Ectodermal cell (in vitro differentiated cells): ENCODE measurements around the gene TXNDC5.

Experiments used
- H3K27ac ChIP-seq: 2 replicates; pipeline ENCODE4 v1.7.0; 2013; ENCODE audit warnings: mild to moderate bottlenecking, low read depth, low read length; ENCODE audit not compliant: insufficient read depth, poor library complexity, severe bottlenecking
- H3K27me3 ChIP-seq: 2 replicates; pipeline ENCODE4 v1.7.0; 2013; ENCODE audit warnings: mild to moderate bottlenecking, low read length; ENCODE audit not compliant: insufficient read depth, control insufficient read depth, poor library complexity, severe bottlenecking
- H3K36me3 ChIP-seq: one replicate; pipeline ENCODE4 v1.7.0; 2013; ENCODE audit warnings: low read length; ENCODE audit not compliant: control insufficient read depth, insufficient read depth
- H3K4me1 ChIP-seq: one replicate; pipeline ENCODE4 v1.7.0; 2013; ENCODE audit warnings: low read length; ENCODE audit not compliant: control insufficient read depth, insufficient read depth
- H3K4me3 ChIP-seq: 2 replicates; pipeline ENCODE4 v1.7.0; 2013; ENCODE audit warnings: low read depth, low read length, control low read depth; ENCODE audit not compliant: insufficient read depth
- H3K9me3 ChIP-seq: 2 replicates; pipeline ENCODE4 v1.7.0; 2013; ENCODE audit warnings: mild to moderate bottlenecking, low read length, moderate library complexity; ENCODE audit not compliant: control insufficient read depth
- WGBS, 2 experiments: methylation state at CpG; one replicate each; pipeline ENCODE4 v1.1.7; 2013; ENCODE audit warnings: missing lambda C conversion rate in 2 of 2; 5-methylcytosine and 5-hydroxymethylcytosine counted together

Gene TXNDC5

GRCh38 chr6:7833751-7834070 is 76.9 kb downstream of the TXNDC5 start:
- Histone ChIP-seq H3K27me3 (no peaks in the 10 kb centered on the region), H3K4me1 (no peaks in the 10 kb centered on the region), H3K27ac (no peak overlapping the region), H3K4me3 (no peak overlapping the region), H3K36me3 (no peaks in the 10 kb centered on the region), H3K9me3 (no peaks in the 10 kb centered on the region)
- 75 to 80% methylated on average over 4 of the region's 4 CpGs for WGBS, 2 experiments

GRCh38 chr6:7832904-7833750 is 77.5 kb downstream of the TXNDC5 start:
- H3K9me3 ChIP-seq: no peaks in the 10 kb centered on the region
- 92 to 95% methylated on average over 9 of the region's 9 CpGs for WGBS, 2 experiments
- no peak overlapping the region for H3K27ac ChIP-seq
- no peaks in the 10 kb centered on the region for H3K36me3 ChIP-seq
- H3K4me1 ChIP-seq: no peaks in the 10 kb centered on the region
- no peaks in the 10 kb centered on the region for H3K27me3 ChIP-seq
- no peak overlapping the region for H3K4me3 ChIP-seq
